ENCODE data around the gene RASAL3. TPM values are rescaled to one million over a fixed set of nuclear protein-coding genes. Genes with fewer than 3 reads are reported as not detected.
"Not testable (repeated sequence)": the region's sequence is repeated elsewhere in the genome, so short reads cannot be mapped to it uniquely, and the experiment has no call there.

RASAL3 gene
- total and polyA plus RNA-seq, 2 of the 4 experiments (the other 2 are of a cell fraction), result 0.07 TPM; not detected in 1

DNA sequence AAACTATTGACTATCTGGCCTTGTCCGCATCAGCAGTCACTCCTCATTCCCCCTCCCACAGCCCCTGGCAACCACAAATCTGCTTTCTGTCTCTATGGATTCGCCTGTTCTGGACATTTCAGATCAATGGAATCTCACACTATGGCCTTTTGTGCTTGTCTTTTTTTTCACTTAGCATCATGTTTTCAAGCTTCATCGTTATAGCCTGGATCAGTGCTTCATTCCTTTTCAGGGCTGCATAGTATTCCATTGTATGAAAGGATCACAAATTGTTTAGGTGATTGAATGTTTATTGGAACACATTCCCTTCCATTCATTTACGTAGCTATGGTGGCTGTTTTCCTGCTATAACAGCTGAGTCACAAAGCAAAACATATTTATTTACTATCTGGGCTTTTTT lies 22.7 kb upstream of the RASAL3 start:
- no peak overlapping the region for H3K27ac ChIP-seq (ENCODE audit: insufficient read depth, low read length)
- no peaks in the 10 kb centered on the region for H3K4me1 ChIP-seq (ENCODE audit: control insufficient read depth, insufficient read depth, low read length)
- BruUV-seq (replicated peaks), result no TSS peak
- H3K9ac ChIP-seq (ENCODE audit: low read depth, low read length), result no peak overlapping the region
- no peak overlapping the region for H4K5ac ChIP-seq (ENCODE audit: low read depth, low read length)
- no peak overlapping the region for H2AK5ac ChIP-seq (ENCODE audit: low read depth, low read length)
- H3K9me1 ChIP-seq (ENCODE audit: insufficient read depth, low read length), result no peaks in the 10 kb centered on the region
- H3K56ac ChIP-seq (ENCODE audit: extremely low read depth, insufficient read depth, low read length), result no peak overlapping the region
- H4K91ac ChIP-seq (ENCODE audit: insufficient read depth, low read depth, low read length), result no peak overlapping the region
- no peak overlapping the region for H2BK120ac ChIP-seq (ENCODE audit: low read depth, low read length)
- H2BK20ac ChIP-seq (ENCODE audit: low read depth, low read length), result no peak overlapping the region
- dilution Hi-C loops (cut with HindIII; ENCODE audit: low sequenced_read_pairs, unreplicated experiment), result no loop called here
- H3K23ac ChIP-seq (ENCODE audit: low read depth, low read length), result no peak overlapping the region
- no peak overlapping the region for H3K4me2 ChIP-seq (ENCODE audit: low read depth, low read length)
- H3K4ac ChIP-seq (ENCODE audit: low read depth, low read length), result no peak overlapping the region
- POLR2A ChIA-PET (ENCODE audit: unreplicated experiment), result no interaction called here
- no peak overlapping the region for H2BK5ac ChIP-seq (ENCODE audit: low read depth, low read length, poor library complexity, severe bottlenecking)
- ATAC-seq (ENCODE audit: low read depth), result no peak
- H3K18ac ChIP-seq (ENCODE audit: low read depth, low read length), result no peak overlapping the region
- no peaks in the 10 kb centered on the region for H3K79me1 ChIP-seq (ENCODE audit: low read depth in 1 of 2, low read length in 2 of 2)
- no peaks in the 10 kb centered on the region for H4K20me1 ChIP-seq (ENCODE audit: insufficient read depth, low read length)
- H3K27me3 ChIP-seq (ENCODE audit: control insufficient read depth, insufficient read depth, low read length), result no peaks in the 10 kb centered on the region
- intact Hi-C loops (cut with micrococcal nuclease), result no loop called here
- no peak overlapping the region for H2BK15ac ChIP-seq (ENCODE audit: low read depth, low read length)
- in situ Hi-C loops (cut with MboI; ENCODE audit: low sequenced_read_pairs), result no loop called here
- H2AFZ ChIP-seq (replicated peaks; ENCODE audit: low read length, poor library complexity), result no peak overlapping the region
- no peak overlapping the region for H3K4me3 ChIP-seq (ENCODE audit: insufficient read depth, low read depth, low read length)
- no peaks in the 10 kb centered on the region for H3K36me3 ChIP-seq (ENCODE audit: control insufficient read depth, insufficient read depth, low read length)
- CTCF ChIA-PET, result interaction anchor here (0.6 to 0.7 kb wide), 2 partner anchors 24 to 333 kb away, joined by 3 to 4 read pairs; no protein-coding TSS in a partner anchor
- no peaks in the 10 kb centered on the region for H3K9me3 ChIP-seq (ENCODE audit: control insufficient read depth, insufficient read depth, low read length)
- no peak for TF ChIP-seq MAZ (IDR thresholded peaks at IDR 0.05; ENCODE audit: borderline replicate concordance, low read depth, low read length)
- TF ChIP-seq ELK1 (IDR thresholded peaks at IDR 0.05; ENCODE audit: borderline replicate concordance, low read depth, low read length), result no peak
- TF ChIP-seq MAFK (IDR thresholded peaks at IDR 0.05; ENCODE audit: low read depth, low read length), result no peak
- TF ChIP-seq RFX5 (IDR thresholded peaks at IDR 0.05; ENCODE audit: low read depth, low read length), result no peak
- TF ChIP-seq, protein P1, sequence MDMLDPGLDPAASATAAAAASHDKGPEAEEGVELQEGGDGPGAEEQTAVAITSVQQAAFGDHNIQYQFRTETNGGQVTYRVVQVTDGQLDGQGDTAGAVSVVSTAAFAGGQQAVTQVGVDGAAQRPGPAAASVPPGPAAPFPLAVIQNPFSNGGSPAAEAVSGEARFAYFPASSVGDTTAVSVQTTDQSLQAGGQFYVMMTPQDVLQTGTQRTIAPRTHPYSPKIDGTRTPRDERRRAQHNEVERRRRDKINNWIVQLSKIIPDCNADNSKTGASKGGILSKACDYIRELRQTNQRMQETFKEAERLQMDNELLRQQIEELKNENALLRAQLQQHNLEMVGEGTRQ (IDR thresholded peaks at IDR 0.05; ENCODE audit: low read depth, low read length), result no peak
- no peak for TF ChIP-seq CHD1 (IDR thresholded peaks at IDR 0.05; ENCODE audit: low read depth, low read length)
- TF ChIP-seq SMC3 (IDR thresholded peaks at IDR 0.05; ENCODE audit: low read depth, low read length), result no peak
- TF ChIP-seq RAD21 (IDR thresholded peaks at IDR 0.05; ENCODE audit: low read length), result no peak
- no peak for DNase-seq
- WGBS, 2 experiments (ENCODE audit: extremely low coverage in 2 of 2, insufficient read length in 1 of 2), result 100% methylated on average over 1 of the region's 4 CpGs; no CpG with 5 or more reads in 1 of the 2 experiments
- no peak overlapping the region for H4K8ac ChIP-seq (ENCODE audit: low read depth in 2 of 2, low read length in 2 of 2)
- H2AK9ac ChIP-seq (replicated peaks; ENCODE audit: low read depth, low read length, poor library complexity), result no peak overlapping the region
- no peak overlapping the region for H3K14ac ChIP-seq (replicated peaks; ENCODE audit: low read depth, low read length)

DNA sequence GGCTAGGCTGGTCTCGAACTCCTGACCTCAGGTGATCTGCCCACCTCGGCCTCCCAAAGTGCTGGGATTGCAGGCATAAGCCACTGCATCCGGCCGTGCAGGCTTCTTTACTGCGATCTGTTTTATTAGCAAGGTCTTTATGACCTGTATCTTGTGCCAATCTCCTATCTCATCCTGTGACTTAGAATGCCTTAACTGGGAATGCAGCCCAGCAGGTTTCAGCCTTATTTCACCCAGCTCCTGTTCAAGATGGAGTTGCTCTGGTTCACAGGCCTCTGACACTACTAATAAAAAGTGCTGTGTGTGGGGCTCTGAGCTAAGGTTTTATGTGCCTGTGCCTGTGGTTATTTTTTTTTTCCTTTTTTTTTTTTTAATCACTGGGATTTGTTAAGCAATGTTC lies 21.4 kb upstream of the RASAL3 start:
- H3K9ac ChIP-seq (ENCODE audit: low read depth, low read length); in situ Hi-C loops (cut with MboI; ENCODE audit: low sequenced_read_pairs); H3K27me3 ChIP-seq (ENCODE audit: control insufficient read depth, insufficient read depth, low read length); H3K56ac ChIP-seq (ENCODE audit: extremely low read depth, insufficient read depth, low read length); H2BK15ac ChIP-seq (ENCODE audit: low read depth, low read length); H4K20me1 ChIP-seq (ENCODE audit: insufficient read depth, low read length); intact Hi-C loops (cut with micrococcal nuclease); H4K5ac ChIP-seq (ENCODE audit: low read depth, low read length); CTCF ChIA-PET; H3K79me1 ChIP-seq (ENCODE audit: low read depth in 1 of 2, low read length in 2 of 2); H2BK5ac ChIP-seq (ENCODE audit: low read depth, low read length, poor library complexity, severe bottlenecking); H2BK120ac ChIP-seq (ENCODE audit: low read depth, low read length); H3K4me2 ChIP-seq (ENCODE audit: low read depth, low read length); POLR2A ChIA-PET (ENCODE audit: unreplicated experiment); H3K4ac ChIP-seq (ENCODE audit: low read depth, low read length); H3K18ac ChIP-seq (ENCODE audit: low read depth, low read length); H3K9me1 ChIP-seq (ENCODE audit: insufficient read depth, low read length); H3K23ac ChIP-seq (ENCODE audit: low read depth, low read length); H3K36me3 ChIP-seq (ENCODE audit: control insufficient read depth, insufficient read depth, low read length); H4K91ac ChIP-seq (ENCODE audit: insufficient read depth, low read depth, low read length); H3K27ac ChIP-seq (ENCODE audit: insufficient read depth, low read length); H3K4me1 ChIP-seq (ENCODE audit: control insufficient read depth, insufficient read depth, low read length); DNase-seq; H2AFZ ChIP-seq (replicated peaks; ENCODE audit: low read length, poor library complexity); H2BK20ac ChIP-seq (ENCODE audit: low read depth, low read length); H2AK9ac ChIP-seq (replicated peaks; ENCODE audit: low read depth, low read length, poor library complexity); H3K14ac ChIP-seq (replicated peaks; ENCODE audit: low read depth, low read length); H2AK5ac ChIP-seq (ENCODE audit: low read depth, low read length); H3K9me3 ChIP-seq (ENCODE audit: control insufficient read depth, insufficient read depth, low read length); dilution Hi-C loops (cut with HindIII; ENCODE audit: low sequenced_read_pairs, unreplicated experiment); BruUV-seq (replicated peaks); H3K4me3 ChIP-seq (ENCODE audit: insufficient read depth, low read depth, low read length); H4K8ac ChIP-seq (ENCODE audit: low read depth in 2 of 2, low read length in 2 of 2); ATAC-seq (ENCODE audit: low read depth): not testable (repeated sequence)
- no CpG with 5 or more reads among the region's 5 CpGs for WGBS, 2 experiments (ENCODE audit: extremely low coverage in 2 of 2, insufficient read length in 1 of 2)
